GM18526 (cell line): ENCODE data around the gene USP17L29.
"Not testable (repeated sequence)": the region's sequence is repeated elsewhere in the genome, so short reads cannot be mapped to it uniquely, and the experiment has no call there.

Source experiments
- POLR2A ChIP-seq: IDR thresholded peaks from 3 replicates; pipeline ENCODE4 v1.6.1; 2011; ENCODE audit not compliant: insufficient read length; ENCODE audit errors: extremely low read depth

Gene USP17L29

GRCh38 chr4:9353338-9353737 lies at the start of gene USP17L29:
TSS of gene USP17L29 (plus strand) at chr4:9353638. CDS start at chr4:9353638, 0 bp downstream.
- not testable (repeated sequence) for TF ChIP-seq POLR2A

GRCh38 chr4:9324865-9325264 lies 28.6 kb upstream of the USP17L29 start, which contains the start of gene USP17L24:
TSS of gene USP17L24 (plus strand) at chr4:9325165. CDS start at chr4:9325165, 0 bp downstream.
- TF ChIP-seq POLR2A: not testable (repeated sequence)

GRCh38 chr4:9329611-9330010 lies 23.8 kb upstream of the USP17L29 start, which contains the start of gene USP17L25:
TSS of gene USP17L25 (plus strand) at chr4:9329911. CDS start at chr4:9329911, 0 bp downstream.
- TF ChIP-seq POLR2A: not testable (repeated sequence)

GRCh38 chr4:9334358-9334757 lies 19.1 kb upstream of the USP17L29 start, which contains the start of gene USP17L26:
TSS of gene USP17L26 (plus strand) at chr4:9334658. CDS start at chr4:9334658, 0 bp downstream.
- not testable (repeated sequence) for TF ChIP-seq POLR2A

- not testable (repeated sequence) for TF ChIP-seq POLR2A
These were observed 14.3 kb upstream of the USP17L29 start, which contains the start of gene USP17L5 for GRCh38 chr4:9339103-9339502. TSS of gene USP17L5 (plus strand) at chr4:9339403. CDS start at chr4:9339403, 0 bp downstream.

- not testable (repeated sequence) for TF ChIP-seq POLR2A
These were observed 9.6 kb upstream of the USP17L29 start, which contains the start of gene USP17L27 for GRCh38 chr4:9343848-9344247. TSS of gene USP17L27 (plus strand) at chr4:9344148. CDS start at chr4:9344148, 0 bp downstream.

GRCh38 chr4:9348593-9348992 lies 4.8 kb upstream of the USP17L29 start, which contains the start of gene USP17L28:
TSS of gene USP17L28 (plus strand) at chr4:9348893. CDS start at chr4:9348893, 0 bp downstream.
- TF ChIP-seq POLR2A: not testable (repeated sequence)

- TF ChIP-seq POLR2A: not testable (repeated sequence)
These were observed 9.4 kb downstream of the USP17L29 start, which contains the start of gene USP17L30 for GRCh38 chr4:9362829-9363228. TSS of gene USP17L30 (plus strand) at chr4:9363129. CDS start at chr4:9363129, 0 bp downstream.

- no peak for TF ChIP-seq POLR2A
These were observed 30.7 kb downstream of the USP17L29 start for GRCh38 chr4:9384126-9384525.
